Measurements from ENCODE around the gene DENND6B. TPM values are rescaled to one million over a fixed set of nuclear protein-coding genes. Genes with fewer than 3 reads are reported as not detected.

The DENND6B gene
- total and polyA plus RNA-seq, 12 donors = 1.1 to 3.6 (median 2.0) TPM

DNA sequence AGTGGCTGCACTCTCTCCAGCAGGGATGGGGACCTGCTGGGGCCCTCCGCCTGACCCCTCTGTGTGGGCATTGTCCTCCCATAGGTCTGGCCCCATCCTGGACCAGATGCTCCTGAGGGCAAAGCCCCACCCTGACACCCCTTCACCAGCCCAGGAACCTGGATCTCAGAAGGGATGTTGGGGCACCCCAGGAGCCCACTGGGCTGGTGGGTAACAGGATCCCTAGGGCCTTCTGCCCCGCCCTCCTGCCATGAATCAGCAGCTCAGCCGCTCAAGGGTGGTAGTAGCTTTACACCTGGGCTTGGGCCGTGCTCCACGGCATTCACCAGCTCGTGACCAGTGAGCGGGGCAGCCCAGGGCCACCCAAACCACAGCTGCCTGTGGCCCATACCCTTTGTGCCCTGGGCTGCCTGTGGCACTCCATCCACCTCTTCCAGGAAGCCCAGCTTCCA is 64.3 kb downstream of the DENND6B start:
- DNase-seq (no peak), ATAC-seq (no peak)
- Histone ChIP-seq H3K36me3 (peaks cover 0 to 10% (median 0%) of the 10 kb centered on the region in 9 donors), H3K9me3 (no peaks in the 10 kb centered on the region), H3K4me3 (no peak overlapping the region), H3K4me1 (peaks cover 10 to 55% (median 25%) of the 10 kb centered on the region in 9 donors), H3K27me3 (peaks cover 0 to 46% (median 0%) of the 10 kb centered on the region in 7 donors), H3K27ac (peak overlapping the region in 3 of 10 donors; percentile 48 to 76 (median 67))
- TF ChIP-seq, protein P1, sequence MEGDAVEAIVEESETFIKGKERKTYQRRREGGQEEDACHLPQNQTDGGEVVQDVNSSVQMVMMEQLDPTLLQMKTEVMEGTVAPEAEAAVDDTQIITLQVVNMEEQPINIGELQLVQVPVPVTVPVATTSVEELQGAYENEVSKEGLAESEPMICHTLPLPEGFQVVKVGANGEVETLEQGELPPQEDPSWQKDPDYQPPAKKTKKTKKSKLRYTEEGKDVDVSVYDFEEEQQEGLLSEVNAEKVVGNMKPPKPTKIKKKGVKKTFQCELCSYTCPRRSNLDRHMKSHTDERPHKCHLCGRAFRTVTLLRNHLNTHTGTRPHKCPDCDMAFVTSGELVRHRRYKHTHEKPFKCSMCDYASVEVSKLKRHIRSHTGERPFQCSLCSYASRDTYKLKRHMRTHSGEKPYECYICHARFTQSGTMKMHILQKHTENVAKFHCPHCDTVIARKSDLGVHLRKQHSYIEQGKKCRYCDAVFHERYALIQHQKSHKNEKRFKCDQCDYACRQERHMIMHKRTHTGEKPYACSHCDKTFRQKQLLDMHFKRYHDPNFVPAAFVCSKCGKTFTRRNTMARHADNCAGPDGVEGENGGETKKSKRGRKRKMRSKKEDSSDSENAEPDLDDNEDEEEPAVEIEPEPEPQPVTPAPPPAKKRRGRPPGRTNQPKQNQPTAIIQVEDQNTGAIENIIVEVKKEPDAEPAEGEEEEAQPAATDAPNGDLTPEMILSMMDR (IDR thresholded peaks at IDR 0.05) = no peak
- intact Hi-C loops (cut with DNase I) = no loop called here
- WGBS, 2 donors = 70 to 75% methylated on average over 7 of the region's 7 CpGs

DNA sequence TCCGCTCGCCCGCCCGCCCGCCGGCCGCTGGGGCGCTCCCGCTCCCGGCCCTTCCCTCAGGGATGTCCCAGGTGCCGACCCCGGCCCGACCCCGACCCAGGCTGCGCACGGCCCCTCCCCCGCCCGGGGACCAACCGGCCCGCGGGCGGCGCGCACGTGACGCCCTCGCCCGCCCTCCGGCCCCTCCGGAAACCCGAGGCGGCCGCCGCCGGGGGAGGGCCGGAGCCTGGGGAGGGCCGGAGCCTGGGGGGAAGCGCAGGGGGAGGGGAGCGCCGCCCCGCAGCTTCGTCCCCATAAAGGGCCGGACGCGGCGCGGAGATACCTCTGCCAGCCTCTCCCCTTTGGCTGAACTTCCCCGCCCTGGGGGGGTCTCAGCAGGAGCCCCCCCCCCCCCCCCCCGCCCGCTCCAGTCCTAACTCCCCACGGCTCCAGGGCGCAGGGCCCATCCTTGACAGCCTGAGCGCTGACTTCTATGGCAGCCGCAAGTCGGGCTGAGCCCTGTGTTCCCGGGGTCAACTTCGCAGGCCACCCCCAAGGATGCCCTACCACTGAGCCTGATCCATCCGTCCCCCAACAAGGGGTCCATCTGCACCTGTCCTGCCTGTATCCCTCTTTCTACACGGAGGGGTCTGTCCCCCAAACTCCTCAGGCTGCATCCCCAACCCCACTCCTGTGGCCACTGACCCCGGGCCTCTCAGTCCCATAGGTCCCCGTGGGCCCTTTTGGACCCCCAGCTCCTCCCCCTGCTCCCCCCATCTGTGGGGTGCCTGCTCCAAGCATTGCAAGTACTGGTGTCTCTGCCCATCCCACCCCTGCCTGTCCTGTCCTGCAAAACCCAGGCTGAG is 65.0 kb downstream of the DENND6B start, which contains the start of gene MAPK12:
Gene MAPK12 (minus strand): TSS at position 69 of the 845 bp plus-strand sequence. CDS start 174 bp downstream, outside the sequence.
- WGBS, 2 donors = 3 to 8% methylated on average over 28 to 61 of the region's 61 CpGs
- peaks cover 6 to 50% (median 21%) of the 10 kb centered on the region in 9 donors for H3K4me1 ChIP-seq
- H3K27me3 ChIP-seq = peaks cover 0 to 39% (median 0%) of the 10 kb centered on the region in 7 donors
- H3K9me3 ChIP-seq = no peaks in the 10 kb centered on the region
- peak within 1 kb of the TSS; percentile 36 to 75 (median 59) for H3K4me3 ChIP-seq
- peak within 1 kb of the TSS in 9 of 10 donors; percentile 41 to 80 (median 63) for H3K27ac ChIP-seq
- DNase-seq (peak in 1 of 2 donors; percentile 59), ATAC-seq (peak in 7 of 8 donors; percentile 29 to 70 (median 43))
- peaks cover 0 to 8% (median 0%) of the 10 kb centered on the region in 9 donors for H3K36me3 ChIP-seq
- TF ChIP-seq, protein P1 (IDR thresholded peaks at IDR 0.05) = no peak
- intact Hi-C loops (cut with DNase I) = no loop called here

DNA sequence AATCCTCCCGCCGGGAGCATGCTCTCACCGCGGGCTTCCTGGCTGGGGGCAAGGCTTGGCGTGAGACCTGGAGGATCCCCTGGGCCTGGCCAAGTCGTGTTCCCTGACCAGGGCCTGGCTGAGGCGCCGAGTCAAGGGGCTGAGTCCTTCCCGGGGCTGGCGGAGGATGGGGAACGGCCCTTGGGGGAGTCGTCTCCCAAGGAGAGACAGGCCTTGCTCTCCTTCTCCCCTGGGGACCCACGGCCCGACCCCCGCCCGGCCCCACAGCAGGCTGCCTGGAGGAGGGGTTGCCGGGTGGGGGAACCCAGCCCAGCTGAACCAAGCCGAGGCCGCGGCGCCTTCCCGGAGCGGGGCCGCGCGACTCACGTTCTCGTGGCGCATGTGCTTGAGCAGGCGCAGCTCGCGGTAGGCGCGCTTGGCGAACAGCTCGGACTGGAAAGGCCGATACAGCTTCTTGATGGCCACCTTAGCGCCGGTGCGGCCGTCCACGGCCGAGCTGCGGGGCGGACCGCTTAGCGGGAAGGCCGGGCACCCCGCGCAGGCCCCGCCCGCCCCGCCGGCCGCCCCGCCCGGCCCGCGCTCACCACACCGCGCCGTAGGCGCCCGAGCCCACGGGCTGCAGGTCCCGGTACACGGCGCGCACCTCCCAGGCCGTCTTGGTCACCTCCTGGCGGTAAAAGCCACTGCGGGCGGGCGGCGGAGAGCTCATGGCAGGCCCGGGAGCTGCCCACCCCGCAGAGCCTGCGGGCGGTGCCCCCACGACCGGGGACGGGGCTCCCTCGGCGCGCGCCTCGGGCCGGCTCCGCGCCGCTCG is 65.8 kb downstream of the DENND6B start:
- H3K27ac ChIP-seq = peak overlapping the region in 9 of 10 donors; percentile 28 to 80 (median 63)
- DNase-seq = peak in 1 of 2 donors; percentile 54
- WGBS, 2 donors = 2% methylated on average over 67 to 92 of the region's 92 CpGs
- intact Hi-C loops (cut with DNase I) = no loop called here
- H3K36me3 ChIP-seq = peaks cover 0 to 9% (median 0%) of the 10 kb centered on the region in 9 donors
- no peaks in the 10 kb centered on the region for H3K9me3 ChIP-seq
- peak overlapping the region; percentile 36 to 75 (median 59) for H3K4me3 ChIP-seq
- H3K4me1 ChIP-seq = peaks cover 6 to 48% (median 21%) of the 10 kb centered on the region in 9 donors
- peaks cover 0 to 32% (median 0%) of the 10 kb centered on the region in 7 donors for H3K27me3 ChIP-seq
- TF ChIP-seq, protein P1 (IDR thresholded peaks at IDR 0.05) = no peak
- peak in 6 of 8 donors; percentile 3 to 21 (median 14) for ATAC-seq

DNA sequence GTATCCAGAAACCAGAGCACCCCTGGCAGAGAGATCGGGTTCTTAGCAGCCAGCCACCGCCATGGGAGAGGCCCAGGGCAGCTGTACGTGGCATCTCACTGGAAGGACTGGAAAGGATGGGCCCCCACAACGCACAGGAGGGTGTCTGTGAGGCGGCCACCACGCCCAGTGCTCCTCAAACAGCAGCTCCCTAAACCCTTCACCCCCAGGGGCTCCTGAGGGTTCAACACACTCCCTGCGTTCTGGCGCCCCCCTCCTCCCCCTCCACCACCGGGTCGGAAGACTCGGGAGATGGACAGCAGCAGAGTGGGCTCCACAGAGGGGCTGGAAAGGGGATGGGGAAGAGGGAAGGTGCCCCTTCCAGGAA is 66.4 kb downstream of the DENND6B start:
- H3K36me3 ChIP-seq = peaks cover 0 to 15% (median 0%) of the 10 kb centered on the region in 9 donors
- peaks cover 6 to 48% (median 21%) of the 10 kb centered on the region in 9 donors for H3K4me1 ChIP-seq
- H3K27me3 ChIP-seq = peaks cover 0 to 32% (median 0%) of the 10 kb centered on the region in 7 donors
- TF ChIP-seq, protein P1 (IDR thresholded peaks at IDR 0.05) = no peak
- 34 to 41% methylated on average over 11 of the region's 11 CpGs for WGBS, 2 donors
- intact Hi-C loops (cut with DNase I) = no loop called here
- H3K27ac ChIP-seq = peak overlapping the region in 9 of 10 donors; percentile 28 to 80 (median 63)
- peak overlapping the region; percentile 36 to 75 (median 59) for H3K4me3 ChIP-seq
- DNase-seq (no peak), ATAC-seq (no peak)
- H3K9me3 ChIP-seq = no peaks in the 10 kb centered on the region

Measured in heart right ventricle (tissue), 16 donors.